ENCODE results near the gene SYNPR. TPM values are rescaled to one million over a fixed set of nuclear protein-coding genes. Genes with fewer than 3 reads are reported as not detected.

Gene SYNPR
- total and polyA plus RNA-seq, 7 donors, result 0.16 to 1.4 (median 0.32) TPM; not detected in 2

DNA sequence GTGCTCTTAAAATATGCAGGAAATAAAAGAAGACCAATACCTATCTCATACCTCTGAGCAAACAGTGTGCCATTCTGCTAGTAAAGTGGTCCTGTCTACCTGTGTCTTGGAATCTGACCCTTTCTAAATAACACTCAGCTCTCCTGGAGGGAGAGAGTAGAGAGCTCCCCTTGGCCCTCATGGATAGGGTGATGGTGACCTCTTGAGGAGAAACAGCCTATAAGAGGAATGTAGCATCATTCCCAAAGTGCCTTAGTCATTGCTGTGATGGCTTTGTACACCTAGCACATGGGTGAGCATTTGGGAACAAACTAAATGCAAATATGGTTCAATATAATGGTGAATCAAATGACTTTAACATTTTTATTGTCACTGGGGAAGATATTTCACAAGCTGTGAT lies 384.4 kb downstream of the SYNPR start:
- TF ChIP-seq EP300 (IDR thresholded peaks at IDR 0.05) (no peak), POLR2A (IDR thresholded peaks at IDR 0.05) (no peak), POLR2AphosphoS5 (IDR thresholded peaks at IDR 0.05) (no peak)
- TF ChIP-seq, protein P1, sequence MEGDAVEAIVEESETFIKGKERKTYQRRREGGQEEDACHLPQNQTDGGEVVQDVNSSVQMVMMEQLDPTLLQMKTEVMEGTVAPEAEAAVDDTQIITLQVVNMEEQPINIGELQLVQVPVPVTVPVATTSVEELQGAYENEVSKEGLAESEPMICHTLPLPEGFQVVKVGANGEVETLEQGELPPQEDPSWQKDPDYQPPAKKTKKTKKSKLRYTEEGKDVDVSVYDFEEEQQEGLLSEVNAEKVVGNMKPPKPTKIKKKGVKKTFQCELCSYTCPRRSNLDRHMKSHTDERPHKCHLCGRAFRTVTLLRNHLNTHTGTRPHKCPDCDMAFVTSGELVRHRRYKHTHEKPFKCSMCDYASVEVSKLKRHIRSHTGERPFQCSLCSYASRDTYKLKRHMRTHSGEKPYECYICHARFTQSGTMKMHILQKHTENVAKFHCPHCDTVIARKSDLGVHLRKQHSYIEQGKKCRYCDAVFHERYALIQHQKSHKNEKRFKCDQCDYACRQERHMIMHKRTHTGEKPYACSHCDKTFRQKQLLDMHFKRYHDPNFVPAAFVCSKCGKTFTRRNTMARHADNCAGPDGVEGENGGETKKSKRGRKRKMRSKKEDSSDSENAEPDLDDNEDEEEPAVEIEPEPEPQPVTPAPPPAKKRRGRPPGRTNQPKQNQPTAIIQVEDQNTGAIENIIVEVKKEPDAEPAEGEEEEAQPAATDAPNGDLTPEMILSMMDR (IDR thresholded peaks at IDR 0.05), result no peak
- Histone ChIP-seq H3K36me3 (no peaks in the 10 kb centered on the region), H3K4me1 (no peaks in the 10 kb centered on the region), H3K27ac (no peak overlapping the region), H3K9me3 (no peaks in the 10 kb centered on the region), H3K27me3 (no peaks in the 10 kb centered on the region), H3K4me3 (no peak overlapping the region)
- intact Hi-C loops (cut with DNase I), result no loop called here
- DNase-seq, result no peak

Small RNA genes within 50 kb of the gene (small RNA-seq; reads per million reads assigned to genes)
- 0 to 0.44 (median 0.12) reads per million in 3 donors for gene RNA5SP134
